T follicular helper cell (primary cell): Measurements from ENCODE around the gene BCL11B.
A peak's percentile ranks its signal among the peaks of the same experiment; 100 is the strongest.
"Not testable (repeated sequence)": the region's sequence is repeated elsewhere in the genome, so short reads cannot be mapped to it uniquely, and the experiment has no call there.

Experiments used
- DNase-seq: peaks from one replicate; pipeline ENCODE4 v3.0.0-alpha.2; 2020; ENCODE audit warnings: low read depth

BCL11B gene

DNA sequence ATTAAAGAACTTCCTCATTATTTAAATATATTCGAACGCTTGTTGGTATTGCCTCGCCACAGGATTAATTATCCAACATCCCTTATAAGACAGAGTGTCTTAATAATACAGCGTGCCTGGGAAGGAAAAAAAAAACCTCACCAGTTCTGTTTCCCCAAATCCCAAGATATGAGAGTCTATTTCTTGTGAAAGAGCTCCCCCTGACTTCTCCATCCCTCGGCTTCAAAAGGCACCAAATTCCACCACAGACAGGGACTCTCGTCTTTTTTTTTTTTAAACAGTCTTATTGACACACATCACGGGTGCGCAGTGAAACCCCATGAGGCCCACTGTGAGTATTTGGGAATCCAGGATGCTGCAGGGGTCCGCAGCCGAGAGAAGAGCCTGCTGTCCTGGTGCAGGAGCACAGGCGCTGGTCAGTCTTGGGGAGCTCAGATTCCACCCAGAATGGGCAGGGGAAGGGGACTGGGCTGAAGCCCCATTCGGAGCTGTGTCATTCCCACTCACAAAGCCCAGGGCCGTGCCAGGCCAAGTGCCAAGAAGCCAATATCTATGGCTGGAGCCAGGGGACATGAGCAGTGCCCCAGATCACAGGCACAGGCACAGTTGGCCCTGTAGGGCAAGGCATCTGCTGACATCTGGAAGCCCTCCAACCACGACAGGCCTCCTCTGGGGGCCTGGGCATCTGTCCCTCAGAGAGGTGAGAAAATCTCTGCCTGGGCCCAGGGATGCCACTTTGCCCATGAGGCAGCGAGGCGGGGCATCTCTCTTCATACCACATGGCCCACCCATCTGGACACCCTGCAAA lies 71.9 kb downstream of the BCL11B start:
- DNase-seq = no peak

DNA sequence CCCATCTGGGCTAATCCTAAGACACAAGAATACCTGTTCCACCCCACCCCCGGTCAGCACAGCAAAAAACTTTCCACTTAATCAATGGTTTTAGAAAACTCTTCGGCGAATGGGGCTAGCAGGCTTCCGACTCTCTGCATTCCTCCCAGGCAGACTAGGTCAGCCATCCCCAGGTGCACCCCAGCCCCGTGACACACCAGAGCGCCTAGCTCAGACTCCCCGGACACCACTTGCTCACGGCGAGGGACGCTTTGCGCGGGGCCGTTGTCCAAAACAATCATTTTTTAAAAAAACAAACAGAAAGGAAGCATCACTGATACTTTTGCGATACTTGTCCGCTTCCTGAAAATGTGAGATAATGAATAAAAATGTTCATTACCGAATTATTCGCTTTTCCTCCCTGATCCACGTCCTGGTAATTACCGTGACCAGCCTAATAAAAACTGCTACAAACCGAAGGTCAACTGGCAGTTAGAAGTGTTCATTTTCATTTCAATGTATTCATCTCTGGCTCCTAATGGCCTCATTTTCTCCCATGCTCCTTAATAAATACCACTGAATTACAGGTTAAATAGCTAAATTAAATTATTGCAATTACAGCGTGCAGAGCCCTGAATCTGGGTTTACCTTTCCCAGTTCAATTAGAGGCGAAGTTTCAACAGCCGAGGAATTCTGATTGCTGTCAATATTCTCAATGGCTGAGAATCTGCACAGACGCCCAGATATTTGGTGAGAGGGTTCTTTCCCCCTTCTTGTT lies 73.1 kb downstream of the BCL11B start:
- no peak for DNase-seq

DNA sequence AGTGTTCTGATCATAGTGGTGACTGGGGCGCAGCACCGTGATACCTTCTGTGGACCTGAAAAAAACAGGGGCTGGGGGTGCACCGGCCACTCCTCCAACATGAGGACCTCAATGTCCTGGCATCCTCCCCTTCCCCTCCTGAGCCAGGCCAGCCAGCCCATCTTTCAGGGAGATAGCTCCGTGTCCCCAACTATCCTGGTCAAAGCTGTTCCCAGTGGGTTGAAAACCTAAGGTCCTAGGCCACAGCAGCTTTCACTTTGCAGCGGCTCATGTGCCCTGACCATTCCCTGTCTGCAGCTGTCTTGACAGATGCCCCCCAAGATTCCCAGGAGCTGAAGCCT lies 75.7 kb downstream of the BCL11B start:
- DNase-seq = no peak

DNA sequence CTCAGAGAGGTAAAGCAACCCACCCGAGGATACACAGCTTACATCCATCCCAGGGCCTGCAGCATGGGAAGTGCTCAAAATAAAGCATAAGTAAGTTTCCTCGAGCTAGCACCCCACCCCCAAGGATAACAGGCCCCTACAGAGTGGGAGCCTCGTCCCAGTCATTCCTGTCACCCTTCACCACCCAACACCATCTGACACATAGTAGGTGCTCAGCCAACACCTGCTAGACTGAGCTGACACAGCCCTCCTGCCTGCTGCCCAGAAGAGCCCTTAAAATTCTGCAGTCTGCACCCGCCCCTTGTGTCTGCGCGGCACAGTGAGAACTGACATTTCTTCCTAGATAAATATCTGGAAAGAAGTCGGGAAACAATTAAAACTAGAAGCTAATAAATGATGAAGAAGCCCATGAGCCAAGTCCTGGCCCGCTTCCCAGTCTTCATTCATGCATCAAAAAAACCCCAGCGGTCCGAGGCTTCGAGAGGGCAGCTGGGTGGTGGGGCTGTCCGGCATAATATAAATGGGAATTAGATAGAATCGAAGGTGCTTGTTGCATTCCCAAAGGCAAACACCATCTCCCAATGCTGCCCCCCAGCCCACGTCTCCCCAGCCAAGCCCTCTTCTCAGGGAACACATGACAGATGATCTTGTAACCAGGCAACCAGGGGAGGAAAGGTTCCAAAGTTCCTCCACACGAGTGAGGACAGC lies 76.2 kb downstream of the BCL11B start:
- DNase-seq = no peak

DNA sequence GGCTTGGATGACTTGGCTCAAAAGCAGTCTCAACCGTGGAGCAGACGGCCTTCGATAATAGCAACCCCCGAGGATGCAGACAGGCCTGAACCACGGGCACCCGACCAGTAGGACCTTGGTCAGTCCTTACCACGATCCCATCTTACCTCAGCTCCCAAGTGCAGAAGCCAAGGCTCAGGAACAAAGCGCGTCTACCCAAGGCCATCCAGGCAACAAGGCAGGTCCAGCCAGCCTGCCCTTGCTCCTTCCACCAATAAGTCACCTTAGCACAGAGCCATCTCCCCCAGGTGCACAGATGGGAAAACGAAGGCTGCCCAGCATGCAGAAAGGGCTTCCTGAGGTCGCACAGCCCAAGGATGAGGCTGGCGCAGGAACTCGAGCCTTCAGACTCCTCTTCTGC lies 77.3 kb downstream of the BCL11B start:
- no peak for DNase-seq

DNA sequence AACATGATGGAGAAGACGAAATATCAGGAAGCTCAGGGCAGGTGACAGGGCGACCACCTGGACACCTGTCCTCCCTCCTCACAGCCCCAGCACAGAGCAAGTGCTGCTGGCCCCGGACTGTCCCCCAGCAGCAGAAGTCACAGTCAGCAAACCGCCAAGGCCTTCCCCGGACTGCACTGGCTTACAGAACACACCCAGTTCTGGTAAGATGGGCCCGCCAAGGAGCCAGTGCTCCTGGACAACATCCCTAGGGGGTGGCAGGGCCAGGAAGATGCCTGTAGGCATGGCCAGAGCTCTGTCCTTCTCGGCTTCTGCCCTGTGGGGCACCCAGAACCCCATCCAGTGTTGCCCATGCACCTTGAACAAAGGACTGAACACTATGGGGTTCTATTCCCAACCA lies 77.9 kb downstream of the BCL11B start:
- no peak for DNase-seq

DNA sequence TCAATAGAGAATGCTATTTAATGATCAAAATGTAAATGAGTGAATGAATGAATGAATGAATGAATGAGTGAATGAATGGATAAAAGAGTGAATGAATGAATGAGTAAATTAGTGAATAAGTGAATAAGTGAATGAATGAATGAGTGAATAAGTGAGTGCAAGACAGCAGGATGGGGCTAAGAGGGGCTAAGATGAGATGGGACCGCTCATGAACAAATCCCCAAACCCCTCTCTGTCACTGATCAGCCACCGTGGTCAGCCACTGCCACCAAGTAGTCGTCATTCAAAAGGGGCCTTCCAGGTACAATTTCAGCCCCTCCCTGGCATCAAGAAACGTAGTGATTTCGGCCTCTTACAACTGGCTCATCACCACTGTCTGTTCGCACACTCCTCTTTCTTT lies 79.2 kb downstream of the BCL11B start:
- DNase-seq = no peak

DNA sequence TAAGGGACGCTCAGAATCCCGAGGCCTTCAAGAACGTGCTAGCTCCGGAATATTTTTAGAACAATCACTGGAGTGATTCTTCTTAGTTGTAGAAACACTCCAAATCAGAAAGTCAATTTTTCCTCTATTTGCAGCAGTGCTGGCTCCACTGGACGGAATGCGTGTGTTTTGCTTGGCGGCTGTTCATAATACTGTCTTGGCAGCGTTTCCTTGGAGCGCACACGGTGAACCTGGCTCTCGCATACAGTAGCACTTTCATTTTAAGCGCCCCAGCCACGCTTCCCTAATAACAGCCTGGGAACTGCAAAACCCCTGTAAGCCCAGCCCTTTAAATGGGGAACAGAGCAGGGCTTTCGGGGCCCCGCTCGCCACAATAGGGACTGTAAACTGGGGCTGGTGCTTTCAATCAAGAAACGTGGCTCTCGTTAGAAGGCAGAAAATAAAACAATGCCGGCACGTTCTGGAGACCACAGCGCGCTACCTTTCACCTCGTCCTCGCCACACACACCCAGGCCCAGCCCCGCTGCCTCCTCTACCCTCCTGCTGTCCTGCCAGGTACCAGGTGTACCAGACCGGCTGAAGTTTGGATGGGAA lies 79.9 kb downstream of the BCL11B start:
- no peak for DNase-seq

DNA sequence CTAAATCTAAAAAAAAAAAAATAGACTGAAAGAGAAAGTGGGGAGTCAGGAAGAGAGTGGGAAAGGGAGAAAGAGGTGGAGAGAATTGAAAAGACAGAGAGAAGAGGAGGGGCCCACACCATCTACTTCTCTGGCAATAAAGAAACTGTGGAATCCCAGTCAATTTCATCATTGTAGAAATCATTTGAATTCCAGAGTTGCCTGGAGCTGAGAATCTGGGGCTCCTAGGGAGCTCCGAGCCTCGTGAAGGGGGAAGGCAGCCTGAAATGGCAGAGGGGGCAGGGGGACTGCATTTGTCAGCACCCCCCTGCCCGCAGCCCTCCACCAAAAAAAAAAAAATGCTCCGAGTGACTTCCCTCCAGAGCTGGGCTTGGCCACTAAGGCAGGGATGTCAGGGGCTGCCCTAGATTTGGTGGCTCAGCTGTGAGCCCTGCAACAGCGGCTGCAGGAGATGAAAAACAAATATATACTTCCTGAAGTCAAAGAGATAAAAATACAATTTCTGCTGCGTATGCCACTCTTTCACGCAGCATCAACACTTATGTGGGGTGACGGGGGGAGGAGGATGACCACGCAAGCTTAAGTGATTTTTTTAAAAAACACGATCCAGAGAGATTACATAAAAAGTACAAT lies 80.5 kb downstream of the BCL11B start:
- peak; percentile 43 for DNase-seq

DNA sequence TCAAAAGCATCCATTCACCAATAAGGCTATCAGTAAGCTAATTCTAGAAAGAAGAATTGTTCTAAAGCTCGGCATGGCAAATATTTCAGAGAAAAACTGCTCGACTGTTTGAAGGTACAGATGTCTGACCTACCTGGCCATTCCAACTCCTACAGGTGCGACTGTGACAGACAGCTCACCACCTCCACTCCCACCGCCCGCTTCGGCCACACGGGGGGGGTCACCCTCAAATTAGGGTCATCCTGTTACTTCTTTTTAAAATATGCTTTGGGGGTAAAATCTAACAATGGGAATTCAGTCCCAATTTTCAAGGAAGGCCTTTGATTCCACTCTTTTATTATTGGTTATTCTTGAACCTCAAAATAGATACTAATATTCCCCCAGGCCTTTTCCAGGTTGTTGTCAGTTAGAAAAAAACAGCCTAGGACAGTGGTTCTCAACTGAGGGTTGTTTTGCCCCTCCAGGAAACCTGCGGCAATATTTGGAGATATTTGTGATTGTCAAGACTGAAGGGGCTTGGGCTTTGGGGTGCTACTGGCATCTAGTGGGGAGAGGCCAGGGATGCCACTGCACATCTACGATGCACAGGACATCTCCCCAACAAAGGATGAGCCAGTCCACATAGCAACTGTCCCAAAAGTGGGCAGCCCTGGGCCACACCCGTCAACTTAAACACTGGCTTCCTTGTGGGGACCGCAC lies 81.2 kb downstream of the BCL11B start:
- DNase-seq = no peak

DNA sequence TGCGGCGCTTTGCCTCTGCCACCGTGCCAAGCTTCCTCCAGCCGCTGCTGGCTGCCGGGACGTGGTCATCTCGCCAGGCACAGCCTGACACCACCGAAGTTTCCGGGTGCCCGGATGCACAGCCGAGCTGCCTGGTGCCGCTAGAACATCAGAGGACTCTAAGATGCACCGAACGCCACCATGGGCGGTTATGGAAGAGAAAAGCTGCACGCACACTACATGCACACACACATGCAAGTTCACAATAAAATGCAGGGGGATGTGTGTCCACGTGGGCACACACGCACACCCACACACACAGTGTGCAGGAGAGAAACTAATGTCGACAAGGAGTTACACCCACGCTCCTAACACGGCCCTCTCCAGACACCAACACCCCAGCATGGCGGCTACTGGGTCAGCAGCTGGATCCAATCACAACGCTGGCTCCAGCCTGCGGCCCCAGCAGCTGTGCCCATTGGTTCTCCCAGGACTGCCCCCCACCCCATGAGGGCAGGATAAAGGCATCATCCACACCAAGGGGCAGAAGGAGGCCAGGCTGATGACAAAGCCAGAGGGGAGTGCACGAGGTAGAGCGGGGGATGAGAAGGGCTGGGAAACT lies 82.7 kb downstream of the BCL11B start:
- no peak for DNase-seq

DNA sequence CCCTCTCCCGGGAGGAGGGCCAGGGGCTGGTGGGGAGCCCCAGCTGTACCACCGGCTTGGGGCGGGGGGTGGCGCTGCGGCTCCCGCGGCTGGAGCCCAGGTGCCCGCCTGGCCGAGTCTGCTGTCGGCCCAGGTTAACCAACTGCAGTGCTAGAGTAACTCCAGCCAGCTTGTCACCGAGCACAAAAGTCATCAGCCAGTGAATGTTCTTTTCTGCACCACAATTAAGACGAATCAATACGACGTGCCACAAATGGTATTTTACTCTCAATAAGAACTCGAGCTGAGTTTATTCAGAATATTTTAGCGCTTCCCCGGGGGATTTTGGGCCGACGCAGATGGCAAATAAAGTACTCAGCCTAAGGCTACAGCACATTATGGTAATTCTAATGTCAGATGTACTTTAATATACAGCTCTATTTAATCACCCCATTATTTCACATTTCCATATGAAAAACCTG lies 83.2 kb downstream of the BCL11B start:
- no peak for DNase-seq

DNA sequence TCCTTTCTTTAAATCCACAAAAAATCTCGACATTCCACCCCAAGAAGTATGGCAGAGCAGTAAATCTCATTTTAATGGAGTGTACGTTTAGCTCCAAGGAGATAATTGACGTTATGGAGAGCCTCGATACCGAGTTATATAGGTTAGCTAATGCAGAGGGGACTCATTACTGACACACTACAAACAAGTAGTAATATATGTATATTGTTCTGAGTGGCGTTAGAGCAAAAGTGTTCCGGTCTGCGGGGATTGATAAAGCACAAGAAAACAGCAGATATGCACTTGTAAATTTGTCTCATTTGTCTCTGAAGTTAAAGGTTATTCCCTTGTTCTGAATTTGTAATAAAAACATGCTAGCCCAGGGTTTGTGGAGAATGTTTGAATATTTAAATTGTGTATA lies 84.1 kb downstream of the BCL11B start:
- no peak for DNase-seq

DNA sequence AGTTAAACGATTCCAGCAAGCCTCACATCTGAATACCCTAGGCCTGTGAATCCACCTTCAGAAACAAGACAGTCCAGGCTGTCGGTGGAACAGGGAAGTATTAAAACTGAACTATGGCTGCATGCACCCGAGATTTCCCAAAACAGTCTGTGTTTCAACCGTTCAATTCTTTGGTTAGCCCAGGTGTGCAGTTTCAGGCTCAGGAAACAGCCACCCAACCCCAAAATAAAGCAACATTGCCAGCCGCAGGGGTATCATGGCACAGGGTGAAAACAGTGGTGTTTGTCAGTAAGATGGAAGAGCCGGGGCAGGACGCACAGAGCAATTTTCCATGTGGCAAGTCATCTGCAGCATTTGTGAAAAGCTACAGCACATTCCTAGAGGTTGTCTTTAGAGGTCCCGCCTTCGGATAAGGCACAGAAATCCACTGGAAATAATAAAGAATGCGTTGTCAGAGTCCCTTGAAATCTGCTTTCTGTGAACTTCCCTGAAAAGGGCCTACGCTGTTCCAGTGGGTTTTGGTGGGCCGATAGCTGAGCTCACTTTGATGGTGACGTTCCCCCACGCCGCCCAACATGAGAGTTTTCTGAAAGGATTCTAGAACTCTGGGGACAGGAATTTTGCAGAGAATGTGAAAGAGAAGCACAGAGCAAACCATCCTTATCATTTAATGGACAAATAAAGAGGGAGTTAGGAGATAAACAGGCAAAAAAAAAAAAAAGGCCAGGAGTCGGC lies 84.9 kb downstream of the BCL11B start:
- no peak for DNase-seq

DNA sequence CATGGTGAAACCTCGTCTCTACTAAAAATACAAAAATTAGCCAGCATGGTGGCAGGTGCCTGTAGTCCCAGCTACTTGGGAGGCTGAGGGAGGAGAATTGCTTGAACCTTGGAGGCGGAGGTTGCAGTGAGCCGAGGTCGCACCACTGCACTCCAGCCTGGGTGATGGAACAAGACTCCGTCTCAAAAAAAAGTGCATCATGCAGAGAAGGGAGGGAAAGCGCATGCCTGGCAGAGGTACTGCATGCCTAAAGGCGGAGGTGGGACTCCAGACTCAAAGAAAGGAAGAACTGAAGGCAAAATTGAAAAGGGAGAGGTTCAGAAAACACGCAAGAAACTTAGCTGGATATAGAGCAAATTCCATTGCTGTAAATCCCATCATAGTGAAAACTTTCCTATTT lies 85.7 kb downstream of the BCL11B start:
- not testable (repeated sequence) for DNase-seq

DNA sequence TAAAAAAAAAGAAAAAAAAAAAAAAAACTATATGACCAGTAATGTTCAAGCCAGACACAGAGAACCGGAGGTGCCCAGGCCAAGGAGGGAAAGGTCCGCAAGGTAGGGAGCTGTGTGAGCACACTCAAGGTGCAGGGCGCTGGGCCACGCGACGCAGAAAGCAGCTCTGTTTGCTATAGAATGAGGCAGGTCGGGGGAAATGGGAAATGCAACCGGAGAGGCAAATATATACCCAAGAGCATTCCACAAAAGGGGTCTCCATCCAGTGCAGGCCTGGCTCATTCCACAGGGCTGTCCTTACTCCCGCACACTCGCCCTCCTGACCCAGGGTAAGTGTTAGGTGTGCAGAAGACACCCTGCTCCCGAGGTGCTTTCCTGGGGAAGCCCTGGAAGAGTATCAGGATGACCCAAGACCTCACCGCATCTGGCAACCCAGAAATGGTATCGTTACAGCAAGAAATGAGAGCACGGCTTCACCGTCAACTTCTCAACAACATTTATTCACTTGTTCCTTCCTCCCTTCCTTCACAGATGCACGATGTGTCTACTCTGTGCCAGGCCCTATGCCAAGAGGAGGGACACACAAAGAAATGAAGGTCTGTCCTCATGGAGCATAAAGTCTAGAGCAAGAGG lies 86.4 kb downstream of the BCL11B start:
- no peak for DNase-seq

DNA sequence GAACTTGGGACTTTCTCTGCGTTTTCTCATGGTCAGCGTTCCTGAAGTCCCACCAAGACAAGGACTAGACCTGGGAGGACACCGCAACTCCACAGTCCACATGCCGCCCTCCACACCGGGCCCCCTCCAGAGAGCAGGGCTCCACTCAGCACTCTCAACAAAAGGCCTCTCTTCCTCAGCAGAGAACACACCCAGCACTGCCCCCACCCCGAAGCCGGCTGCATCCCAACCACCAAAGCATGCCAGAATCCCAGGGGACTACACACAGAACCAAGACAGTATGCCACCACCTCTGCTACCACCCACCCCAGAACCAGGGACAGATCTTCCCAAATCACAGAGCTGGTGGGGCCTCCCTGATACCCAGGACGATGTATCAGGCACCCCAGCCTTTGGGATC lies 88.3 kb downstream of the BCL11B start:
- no peak for DNase-seq

DNA sequence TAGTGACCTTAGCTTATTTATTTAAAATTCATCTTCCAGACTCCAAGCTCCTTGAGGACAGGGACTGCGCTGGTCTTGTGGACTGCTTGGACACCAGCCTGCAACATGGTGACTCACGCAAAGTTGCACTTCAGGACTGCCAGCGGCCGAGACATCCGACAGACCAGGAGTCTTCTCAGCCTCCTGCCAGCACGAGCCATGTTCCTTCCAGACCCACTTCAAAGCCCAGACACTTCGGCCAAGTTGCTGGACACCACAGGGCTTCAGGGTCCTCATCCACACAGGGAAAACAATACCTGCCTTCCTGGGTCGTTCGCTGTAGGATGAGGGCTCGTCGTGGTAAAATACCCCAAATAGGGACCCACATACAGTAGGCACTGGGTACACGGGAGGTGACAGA lies 88.7 kb downstream of the BCL11B start:
- DNase-seq = no peak

DNA sequence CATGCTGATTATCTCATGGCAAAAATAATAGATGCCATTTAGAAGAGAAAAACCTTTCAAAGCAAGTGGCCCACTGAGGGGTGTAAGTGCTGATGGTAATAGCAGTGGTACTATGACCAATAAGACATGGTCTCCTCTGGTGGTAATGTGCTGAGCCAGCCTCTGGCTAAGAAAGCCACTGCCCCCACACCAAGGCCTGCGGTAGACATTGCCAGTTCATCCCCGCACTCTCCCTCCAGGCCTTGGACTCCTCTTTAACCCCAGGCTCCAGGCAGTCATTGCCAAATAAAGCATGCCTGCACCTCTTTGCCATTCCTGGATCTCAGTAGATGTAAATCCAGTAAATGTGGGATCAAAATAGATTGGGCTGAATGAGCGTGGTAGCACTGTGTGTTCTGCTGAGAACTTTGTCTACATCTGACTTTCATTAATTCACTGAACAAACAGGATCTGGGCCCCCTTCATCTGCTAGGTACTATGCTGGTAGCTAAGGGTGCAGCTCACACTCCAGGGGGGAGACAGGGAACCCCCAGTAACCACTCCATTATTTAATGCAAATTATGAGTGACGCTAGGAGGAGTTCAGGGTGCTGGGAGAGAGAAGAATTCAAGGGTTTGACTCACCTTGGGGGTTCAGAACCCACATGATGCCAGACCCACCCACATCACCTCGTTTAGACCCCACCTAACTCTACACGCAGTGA lies 89.3 kb downstream of the BCL11B start:
- no peak for DNase-seq
